ENCODE measurements around the gene CES3. TPM values are rescaled to one million over a fixed set of nuclear protein-coding genes. Genes with fewer than 3 reads are reported as not detected.

Gene CES3
- total and polyA plus RNA-seq, 9 of the 15 experiments (the other 6 are each of a cell fraction or from before 2014, with no cell fraction given): 0.06 to 2.2 (median 0.68) TPM

- TF ChIP-seq UBTF (IDR thresholded peaks at IDR 0.05; ENCODE audit: borderline replicate concordance in 1 of 2, low read depth in 2 of 2, low read length in 2 of 2) (no peak), RBM22 (IDR thresholded peaks at IDR 0.05; ENCODE audit: low read depth, low read length, poor library complexity, severe bottlenecking) (no peak)
Measured at GRCh38 chr16:66950971-66951790, 9.9 kb upstream of the CES3 start (continued).

GRCh38 chr16:66952430-66953110 is 8.5 kb upstream of the CES3 start:
- ChIA-PET CTCF (ENCODE audit: low intra/inter-chr PET ratio) (no interaction called here), POLR2A (interaction anchor here (1.5 kb wide), 1 partner anchor 9 kb away, joined by 3 read pairs; no protein-coding TSS in a partner anchor)
- H3K27ac ChIP-seq (ENCODE audit: extremely low read depth, low read depth, low read length): no peak overlapping the region
- H3K4me1 ChIP-seq (replicated peaks in 1 of 2; ENCODE audit: control insufficient read depth in 2 of 2, insufficient read depth in 2 of 2, low read length in 2 of 2): peaks cover 7 to 10% of the 10 kb centered on the region in 2 experiments; a peak in 2 of 5 replicates
- no peak overlapping the region for H2AFZ ChIP-seq (ENCODE audit: low read depth, low read length)
- H3K9me1 ChIP-seq (ENCODE audit: control insufficient read depth, insufficient read depth, low read length): no peaks in the 10 kb centered on the region
- H3K9me3 ChIP-seq (replicated peaks; ENCODE audit: control insufficient read depth, insufficient read depth, low read depth, low read length): peaks cover 2% of the 10 kb centered on the region
- no peak for FAIRE-seq
- no peak overlapping the region for H3K4me3 ChIP-seq
- H3K4me2 ChIP-seq (ENCODE audit: insufficient read depth, low read length): no peak overlapping the region
- intact Hi-C loops (cut with micrococcal nuclease): loop anchor here (5.0 to 10.0 kb wide), 4 partner anchors 65 to 512 kb away; partner anchors contain the start of genes FHOD1, MATCAP1 and SLC9A5
- no peaks in the 10 kb centered on the region for H3K79me2 ChIP-seq (ENCODE audit: control insufficient read depth, insufficient read depth, low read length)
- no TSS peak for BruUV-seq (replicated peaks)
- TF ChIP-seq CCNT2 (IDR thresholded peaks at IDR 0.05; ENCODE audit: borderline replicate concordance, extremely low read depth, insufficient read length, low read depth, low read length): no peak
- peak; percentile 74 for TF ChIP-seq ZNF121 (CRISPR knock-in tag; conservative IDR thresholded peaks at IDR 0.05)
- TF ChIP-seq ETV1 (tag; conservative IDR thresholded peaks at IDR 0.05; ENCODE audit: low read depth): no peak
- TF ChIP-seq ZNF224 (CRISPR knock-in tag; IDR thresholded peaks at IDR 0.05): no peak
- TF ChIP-seq ZBTB33 (CRISPR knock-in tag; IDR thresholded peaks at IDR 0.05): no peak
- TF ChIP-seq HDAC1 (IDR thresholded peaks at IDR 0.05): no peak
- no peak for TF ChIP-seq TEAD4 (IDR thresholded peaks at IDR 0.05; ENCODE audit: low read length)
- TF ChIP-seq TEAD4 (CRISPR knock-in tag; IDR thresholded peaks at IDR 0.05; ENCODE audit: borderline replicate concordance): no peak
- no peak for TF ChIP-seq ZFP91 (CRISPR knock-in tag; IDR thresholded peaks at IDR 0.05)
- H3K27me3 ChIP-seq (ENCODE audit: control insufficient read depth in 2 of 2, insufficient read depth in 2 of 2, low read length in 2 of 2): no peaks in the 10 kb centered on the region
- ATAC-seq: no peak
- in situ Hi-C loops (cut with MboI): loop anchor here (25.0 kb wide), 2 partner anchors 210 to 460 kb away; partner anchors contain the start of genes B3GNT9, FBXL8, HSF4 and NOL3
- H3K36me3 ChIP-seq (ENCODE audit: control insufficient read depth, insufficient read depth, low read length): no peaks in the 10 kb centered on the region
- H3K9ac ChIP-seq (ENCODE audit: insufficient read depth in 1 of 2, low read depth in 2 of 2, low read length in 2 of 2): no peak overlapping the region
- WGBS (ENCODE audit: insufficient coverage, low coverage, missing lambda C conversion rate): 46% methylated on average over 7 of the region's 7 CpGs
- H4K20me1 ChIP-seq (replicated peaks; ENCODE audit: control insufficient read depth, insufficient read depth, low read length): no peaks in the 10 kb centered on the region
- DNase-seq (ENCODE audit: extremely low read depth in 1 of 4, low spot score in 3 of 4): no peak

All from K562 (cell line).